Inflammatory macrophage (primary cell): Measurements from ENCODE around the gene YY1.
"Not testable (repeated sequence)": the region's sequence is repeated elsewhere in the genome, so short reads cannot be mapped to it uniquely, and the experiment has no call there.

Experiments used
- DNase-seq, 2 donors: peaks; one replicate each; pipeline ENCODE4 v3.0.0-alpha.2; 2020 to 2022

Gene YY1

GRCh38 chr14:100285021-100285912, 46.3 kb downstream of the YY1 start:
- DNase-seq = peak; percentile 59 to 74

GRCh38 chr14:100285913-100286400, 47.0 kb downstream of the YY1 start:
- DNase-seq = no peak

DNA sequence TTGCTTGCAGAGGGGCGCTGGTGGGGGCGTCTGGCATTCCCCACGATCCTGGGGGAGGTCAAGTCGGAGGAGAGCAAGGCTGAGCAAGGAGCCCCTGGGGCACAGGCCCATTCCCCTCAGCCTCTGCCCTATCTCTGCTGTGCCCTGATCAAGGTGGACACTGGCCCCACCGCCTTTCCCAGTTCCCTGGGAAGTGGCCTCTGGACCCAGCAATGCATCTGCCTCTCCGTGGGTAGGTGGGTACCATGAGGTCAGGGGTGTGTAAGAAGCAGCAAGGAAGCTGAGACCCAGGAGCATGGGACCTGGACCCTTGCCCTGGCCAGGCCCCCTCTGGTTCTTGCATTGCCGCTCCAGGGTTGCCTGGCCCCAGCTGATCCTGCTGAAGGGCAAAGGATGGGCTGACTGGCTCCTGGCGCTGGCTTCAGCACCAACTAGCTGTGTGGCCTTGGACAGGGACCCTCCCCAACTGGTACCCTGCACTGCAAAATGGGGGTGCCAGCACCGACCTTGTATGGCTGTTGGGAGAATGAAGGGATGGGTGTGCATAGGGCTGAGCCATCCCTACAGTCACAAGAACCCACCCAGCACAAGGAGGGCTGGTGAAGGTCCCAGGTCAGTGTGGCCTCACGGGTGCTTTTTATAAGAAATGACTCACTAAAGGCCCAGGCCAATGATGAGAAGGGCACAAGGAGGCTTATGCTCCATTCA, 47.7 kb downstream of the YY1 start:
- no peak for DNase-seq

DNA sequence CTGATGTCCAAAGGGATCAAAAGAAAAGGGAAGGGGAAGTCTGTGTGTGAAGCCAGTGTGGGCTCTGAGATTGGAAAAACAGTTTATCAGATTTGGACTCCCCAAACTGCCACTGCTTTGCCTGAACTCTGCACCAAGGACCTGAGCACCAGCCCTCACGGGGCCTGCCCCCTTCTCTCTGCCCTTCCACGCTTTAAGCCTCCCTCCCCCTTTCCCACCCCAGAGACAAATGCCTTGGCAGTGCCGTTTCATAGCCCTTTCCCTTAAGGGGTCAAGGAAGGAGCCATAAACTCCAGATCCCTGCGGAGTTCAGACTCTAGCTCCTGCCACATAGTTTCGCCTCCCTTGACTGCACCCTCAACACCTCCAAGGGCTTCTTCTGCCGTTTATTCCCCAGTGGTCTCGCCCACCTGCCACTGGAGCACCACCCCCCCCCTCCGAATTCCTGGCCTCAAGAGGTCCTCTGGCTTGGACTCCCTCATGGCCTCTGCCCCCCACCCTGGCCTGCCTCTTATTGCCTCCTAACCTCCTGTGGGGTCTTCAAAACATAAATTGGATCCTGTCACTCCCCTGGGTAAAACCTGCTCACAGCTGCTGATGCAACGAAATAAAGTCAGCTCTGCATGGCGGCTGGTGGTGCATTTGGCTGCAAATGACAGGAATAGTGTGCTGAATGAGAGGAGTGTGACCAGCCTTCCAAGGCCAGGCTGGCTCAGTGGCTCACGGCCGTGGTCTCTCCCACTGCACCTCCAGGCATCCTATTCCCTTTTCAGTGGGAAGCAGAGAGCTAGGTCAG, 48.5 kb downstream of the YY1 start:
- no peak for DNase-seq

- DNase-seq = not testable (repeated sequence)
These were observed 49.0 kb downstream of the YY1 start for GRCh38 chr14:100287998-100288295.

DNA sequence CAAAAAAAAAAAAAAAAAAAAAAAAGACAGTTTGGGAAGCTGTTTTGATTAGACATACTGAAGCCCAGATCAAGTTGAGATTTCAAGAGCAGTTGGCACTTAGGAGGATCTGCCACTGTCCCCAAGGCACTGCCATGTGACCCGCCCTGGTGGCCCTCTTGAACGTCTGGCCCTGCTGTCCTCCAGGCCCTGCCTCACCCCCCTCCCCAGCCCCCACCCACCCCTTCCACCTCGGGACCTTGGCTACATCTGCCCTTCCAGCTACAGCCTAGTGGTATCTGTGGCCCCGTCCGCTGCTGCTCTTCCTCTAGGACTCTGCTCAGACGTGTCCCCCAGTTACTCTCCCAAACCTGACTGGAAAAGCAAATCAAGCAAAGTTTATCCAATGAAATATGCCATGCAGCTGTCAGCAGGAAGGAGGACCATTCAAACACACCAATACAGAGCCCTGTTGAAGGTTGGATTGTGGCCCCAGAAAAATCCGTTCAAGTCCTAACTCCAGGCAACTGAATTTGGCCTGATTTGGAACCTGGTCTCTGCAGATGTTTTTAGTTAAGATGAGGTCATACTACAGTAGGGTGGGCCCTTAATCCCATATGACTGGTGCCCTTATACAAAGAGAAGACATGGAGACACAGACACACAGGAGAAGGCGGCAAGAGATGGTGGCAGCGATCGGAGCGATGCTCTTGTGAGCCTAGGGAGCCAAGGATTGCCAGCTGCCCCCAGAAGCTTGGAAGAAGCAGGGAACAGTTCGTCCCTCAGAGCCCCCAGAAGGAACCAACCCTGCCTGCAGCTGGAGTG, 49.6 kb downstream of the YY1 start:
- DNase-seq = no peak

DNA sequence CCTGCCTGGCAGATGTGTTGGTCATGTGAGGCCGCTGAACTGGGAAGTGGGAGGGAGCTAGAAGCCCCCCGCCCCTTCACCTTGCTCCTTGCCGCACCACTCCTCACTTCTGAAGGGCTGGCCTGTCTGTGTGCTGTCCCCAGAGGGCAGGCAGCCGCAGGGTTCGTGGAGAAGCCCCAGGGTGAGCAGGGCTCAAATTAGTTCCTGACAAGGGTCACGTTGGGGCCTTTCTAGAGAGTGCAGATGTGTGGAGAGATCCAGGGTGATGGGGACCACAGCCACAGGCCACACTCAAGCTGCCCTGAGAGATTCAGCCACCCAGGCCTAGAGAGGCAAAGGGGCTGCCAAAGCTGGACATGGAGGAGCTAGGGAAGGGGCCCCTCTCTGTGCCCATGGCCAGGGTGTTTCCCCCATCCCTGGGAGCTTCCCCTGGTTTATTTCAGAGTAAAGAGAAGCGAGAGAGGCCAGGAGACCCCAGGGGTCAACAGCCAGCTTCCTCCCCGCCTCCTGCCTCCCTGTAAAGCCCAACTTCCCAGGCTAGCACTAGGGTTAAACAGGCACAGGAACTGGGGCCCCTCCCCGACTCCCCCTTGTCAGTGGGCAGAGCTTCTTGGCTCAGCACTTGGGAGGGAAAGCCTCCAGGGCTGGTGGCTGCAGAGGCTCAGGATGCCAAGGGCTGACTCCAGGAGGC, 51.1 kb downstream of the YY1 start:
- no peak for DNase-seq

GRCh38 chr14:100290607-100291304, 51.8 kb downstream of the YY1 start:
- DNase-seq = no peak

DNA sequence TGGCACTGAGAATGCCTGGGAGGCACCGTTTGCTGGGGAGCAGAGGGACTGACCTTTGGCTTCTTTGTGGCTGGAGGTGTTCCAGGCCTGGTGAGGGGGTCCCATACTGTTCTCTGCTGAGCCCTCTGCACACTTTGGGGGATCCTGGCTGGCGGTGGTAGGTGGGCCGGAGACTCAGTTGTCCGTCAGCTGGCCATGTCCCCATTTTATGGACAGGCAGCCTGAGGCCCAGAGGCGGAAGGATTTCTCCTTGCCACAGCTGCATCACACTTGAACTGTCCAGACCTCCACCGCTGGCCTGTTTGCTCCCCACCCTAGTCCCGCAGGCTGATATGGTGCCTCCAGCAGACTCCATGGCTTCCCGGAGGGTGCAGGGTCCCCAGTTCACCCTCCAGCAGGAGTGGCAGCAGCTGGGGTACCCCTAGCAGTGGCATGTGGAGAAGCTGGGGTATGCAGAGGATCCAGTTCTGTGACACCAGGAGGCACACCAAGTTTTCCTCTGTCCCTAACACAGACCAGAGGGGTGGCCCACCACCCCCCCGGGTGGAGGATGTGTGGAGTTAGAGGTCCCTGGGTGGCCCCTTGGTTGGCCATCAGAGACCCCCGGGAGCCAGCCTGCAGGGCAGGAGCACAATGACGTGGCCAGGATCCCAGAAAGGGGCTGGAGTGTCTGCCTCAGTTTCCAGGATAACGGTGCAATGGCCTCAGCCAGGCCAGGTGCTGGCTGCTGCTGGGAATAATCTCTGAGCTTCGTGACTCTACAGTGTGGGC, 52.5 kb downstream of the YY1 start:
- DNase-seq = no peak

GRCh38 chr14:100292301-100292775, 53.4 kb downstream of the YY1 start:
- DNase-seq = no peak

GRCh38 chr14:100292776-100293461, 54.0 kb downstream of the YY1 start:
- DNase-seq = no peak

GRCh38 chr14:100293497-100294212, 54.7 kb downstream of the YY1 start:
- DNase-seq = no peak

DNA sequence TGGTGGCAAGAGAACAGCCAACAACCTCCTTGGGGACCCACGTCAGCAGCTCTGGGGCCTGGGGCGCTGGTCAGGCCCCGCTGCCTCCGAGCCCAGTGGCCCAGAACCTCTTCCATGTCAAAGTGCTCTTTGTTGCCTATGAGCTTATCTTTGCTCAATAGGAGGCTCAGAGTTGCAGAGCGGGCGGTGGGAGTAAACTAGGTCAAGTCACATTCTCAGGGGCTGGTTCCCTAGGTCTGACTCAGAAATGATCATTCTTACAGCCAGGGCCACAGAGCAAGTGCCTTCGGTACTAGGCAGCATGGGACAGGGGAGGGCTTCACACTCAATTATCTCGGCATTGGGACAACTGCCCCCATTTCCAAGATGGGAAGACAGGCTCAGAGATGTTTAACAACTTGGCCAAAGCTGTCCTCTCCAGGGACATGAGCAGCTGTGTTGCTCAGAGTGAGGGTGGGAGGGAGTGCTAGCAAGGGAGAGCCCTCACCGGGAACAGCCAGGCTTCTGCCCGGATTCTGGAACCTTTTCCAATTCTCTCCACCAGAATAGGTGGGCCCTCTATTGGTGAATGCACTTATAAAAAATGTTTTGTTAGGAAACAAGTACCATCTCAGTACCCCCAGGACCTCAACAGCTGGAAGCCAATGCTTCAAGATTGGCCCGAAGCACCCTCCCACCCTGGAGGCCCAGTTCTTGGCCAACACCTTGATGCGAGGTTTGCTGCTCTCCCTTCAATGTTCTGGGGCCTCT, 55.4 kb downstream of the YY1 start:
- no peak for DNase-seq

DNA sequence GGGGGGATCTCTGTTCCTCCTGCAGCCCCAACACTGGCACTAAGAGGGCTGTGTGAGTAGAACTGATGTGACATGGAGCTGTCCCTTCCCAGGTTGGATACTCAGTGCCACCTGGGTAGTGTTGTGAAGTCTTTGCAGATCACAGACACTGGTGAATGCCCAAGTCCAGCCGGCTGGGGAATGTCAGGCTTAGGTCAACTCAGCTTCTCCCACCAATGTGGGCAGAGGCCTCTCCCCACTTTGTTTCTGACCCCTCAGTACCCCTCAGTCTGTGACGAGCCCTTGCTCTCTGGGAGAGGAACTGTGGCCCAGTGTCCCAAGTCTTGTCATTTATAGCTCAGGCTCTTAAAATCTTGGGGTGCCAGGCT, 56.0 kb downstream of the YY1 start:
- DNase-seq = no peak

GRCh38 chr14:100295376-100296105, 56.6 kb downstream of the YY1 start:
- DNase-seq = no peak

DNA sequence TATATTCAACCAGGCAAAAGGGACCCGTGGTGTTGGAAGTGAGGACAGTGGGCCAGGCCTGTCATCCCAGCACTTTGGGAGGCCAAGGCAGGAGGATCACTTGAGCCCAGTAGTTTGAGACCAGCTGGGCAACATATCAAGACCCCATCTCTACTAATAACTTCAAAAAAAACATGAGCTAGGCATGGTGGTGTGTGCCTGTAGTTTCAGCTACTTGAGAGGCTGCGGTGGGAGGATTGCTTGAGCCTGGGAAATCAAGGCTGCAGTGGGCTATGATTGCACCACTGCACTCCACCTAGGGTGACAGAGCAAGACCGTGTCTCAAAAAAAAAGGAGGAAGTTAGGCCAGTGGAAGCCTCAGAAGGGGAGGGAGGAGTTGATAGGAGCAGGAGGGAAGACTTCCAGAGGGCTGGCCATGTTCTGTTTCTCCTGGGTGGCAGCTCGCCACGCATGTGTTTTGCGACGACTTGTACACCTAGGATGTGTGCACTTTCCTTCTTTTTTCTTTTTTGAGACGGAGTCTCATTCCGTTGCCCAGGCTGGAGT, 57.2 kb downstream of the YY1 start:
- DNase-seq = peak; percentile 36

GRCh38 chr14:100296729-100297128, 57.8 kb downstream of the YY1 start:
- DNase-seq = not testable (repeated sequence)
